Islet precursor cell (in vitro differentiated cells): ENCODE measurements around the gene SLC16A8.

Experiments used
- DNase-seq: peaks from one replicate; pipeline ENCODE4 v3.0.0-alpha.2; 2018

Gene SLC16A8

GRCh38 chr22:38071421-38072321 is 12.3 kb downstream of the SLC16A8 start:
- no peak for DNase-seq

- DNase-seq = no peak
Observed at GRCh38 chr22:38070250-38070921, 13.6 kb downstream of the SLC16A8 start.

- DNase-seq = no peak
Observed at GRCh38 chr22:38069372-38070249, 14.4 kb downstream of the SLC16A8 start.

- no peak for DNase-seq
Observed at GRCh38 chr22:38068641-38069371, 15.2 kb downstream of the SLC16A8 start.

GRCh38 chr22:38067761-38068360 is 16.1 kb downstream of the SLC16A8 start:
- DNase-seq = no peak

GRCh38 chr22:38067028-38067415 is 17.0 kb downstream of the SLC16A8 start:
- DNase-seq = no peak

GRCh38 chr22:38066381-38067027 is 17.5 kb downstream of the SLC16A8 start:
- DNase-seq = no peak

GRCh38 chr22:38065539-38065938 is 18.4 kb downstream of the SLC16A8 start:
- no peak for DNase-seq

GRCh38 chr22:38062791-38063190 is 21.2 kb downstream of the SLC16A8 start:
- no peak for DNase-seq

- DNase-seq = peak; percentile 95
Observed at GRCh38 chr22:38056969-38057891, 26.8 kb downstream of the SLC16A8 start, which contains the start of gene PICK1. PICK1 (plus strand) TSS chr22:38057404; CDS start chr22:38057810, 406 bp downstream.

- peak; percentile 92 for DNase-seq
Observed at GRCh38 chr22:38051900-38052862, 31.8 kb downstream of the SLC16A8 start.

GRCh38 chr22:38051261-38051660 is 32.7 kb downstream of the SLC16A8 start:
- no peak for DNase-seq

- no peak for DNase-seq
Observed at GRCh38 chr22:38050720-38051119, 33.3 kb downstream of the SLC16A8 start.

GRCh38 chr22:38049812-38050619 is 34.0 kb downstream of the SLC16A8 start:
- no peak for DNase-seq

- DNase-seq = no peak
Observed at GRCh38 chr22:38046070-38046748, 37.8 kb downstream of the SLC16A8 start.

GRCh38 chr22:38043151-38044039 is 40.6 kb downstream of the SLC16A8 start:
- no peak for DNase-seq

GRCh38 chr22:38042488-38042790 is 41.5 kb downstream of the SLC16A8 start:
- no peak for DNase-seq
